ENCODE measurements around the gene GSS. TPM values are rescaled to one million over a fixed set of nuclear protein-coding genes. Genes with fewer than 3 reads are reported as not detected.

GSS gene
- total RNA-seq, 1 donor from 2014 or later: 63.9 TPM

DNA sequence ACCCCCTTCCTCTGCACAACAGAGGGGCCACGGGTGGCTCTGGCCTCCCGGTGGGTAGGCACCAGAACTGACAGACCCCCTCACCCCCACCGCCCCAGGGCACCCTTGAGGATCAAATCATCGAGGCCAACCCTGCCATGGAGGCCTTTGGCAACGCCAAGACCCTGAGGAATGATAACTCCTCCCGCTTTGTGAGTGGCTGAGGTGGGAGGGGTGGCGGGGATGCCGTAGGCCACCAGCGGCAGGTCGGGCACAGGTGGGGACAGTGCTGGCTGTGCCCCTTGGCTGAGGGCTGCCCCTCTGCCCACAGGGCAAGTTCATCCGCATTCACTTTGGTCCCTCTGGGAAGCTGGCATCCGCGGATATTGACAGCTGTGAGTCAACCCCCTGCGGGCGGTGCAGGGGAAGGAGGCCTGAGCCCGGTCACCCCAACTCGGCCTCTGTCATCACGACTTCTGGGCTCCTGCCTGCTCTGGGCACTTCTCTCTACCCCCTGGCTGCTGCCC is 29.2 kb upstream of the GSS start:
- Histone ChIP-seq H3K79me2 (ENCODE audit: low read depth) (no peaks in the 10 kb centered on the region), H4K20me1 (ENCODE audit: low read depth) (no peaks in the 10 kb centered on the region), H2AFZ (replicated peaks) (no peak overlapping the region), H3K4me2 (no peak overlapping the region), H3K9me3 (ENCODE audit: low read depth) (no peaks in the 10 kb centered on the region), H3K36me3 (no peaks in the 10 kb centered on the region), H3K9ac (no peak overlapping the region), H3F3A (ENCODE audit: low read depth) (peaks cover 8% of the 10 kb centered on the region), H3K27ac (no peak overlapping the region), H3K4me3 (no peak overlapping the region), H3K27me3 (peaks cover 19% of the 10 kb centered on the region), H3K4me1 (peaks cover 27% of the 10 kb centered on the region)
- H3K9me3 Mint-ChIP-seq: no peaks in the 10 kb centered on the region
- H3K4me1 Mint-ChIP-seq: peaks cover 28% of the 10 kb centered on the region
- peak overlapping the region; percentile 1 for H3K4me3 Mint-ChIP-seq
- H3K27me3 Mint-ChIP-seq (ENCODE audit: insufficient read depth, low read depth): peaks cover 15% of the 10 kb centered on the region
- DNase-seq (ENCODE audit: low spot score): no peak
- H3K36me3 Mint-ChIP-seq: no peaks in the 10 kb centered on the region
- no peak overlapping the region for H3K27ac Mint-ChIP-seq
- TF ChIP-seq EZH2phosphoT487 (IDR thresholded peaks at IDR 0.05) (no peak), EZH2 (IDR thresholded peaks at IDR 0.05) (no peak)
- TF ChIP-seq, protein P1, sequence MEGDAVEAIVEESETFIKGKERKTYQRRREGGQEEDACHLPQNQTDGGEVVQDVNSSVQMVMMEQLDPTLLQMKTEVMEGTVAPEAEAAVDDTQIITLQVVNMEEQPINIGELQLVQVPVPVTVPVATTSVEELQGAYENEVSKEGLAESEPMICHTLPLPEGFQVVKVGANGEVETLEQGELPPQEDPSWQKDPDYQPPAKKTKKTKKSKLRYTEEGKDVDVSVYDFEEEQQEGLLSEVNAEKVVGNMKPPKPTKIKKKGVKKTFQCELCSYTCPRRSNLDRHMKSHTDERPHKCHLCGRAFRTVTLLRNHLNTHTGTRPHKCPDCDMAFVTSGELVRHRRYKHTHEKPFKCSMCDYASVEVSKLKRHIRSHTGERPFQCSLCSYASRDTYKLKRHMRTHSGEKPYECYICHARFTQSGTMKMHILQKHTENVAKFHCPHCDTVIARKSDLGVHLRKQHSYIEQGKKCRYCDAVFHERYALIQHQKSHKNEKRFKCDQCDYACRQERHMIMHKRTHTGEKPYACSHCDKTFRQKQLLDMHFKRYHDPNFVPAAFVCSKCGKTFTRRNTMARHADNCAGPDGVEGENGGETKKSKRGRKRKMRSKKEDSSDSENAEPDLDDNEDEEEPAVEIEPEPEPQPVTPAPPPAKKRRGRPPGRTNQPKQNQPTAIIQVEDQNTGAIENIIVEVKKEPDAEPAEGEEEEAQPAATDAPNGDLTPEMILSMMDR (IDR thresholded peaks at IDR 0.05): no peak

DNA sequence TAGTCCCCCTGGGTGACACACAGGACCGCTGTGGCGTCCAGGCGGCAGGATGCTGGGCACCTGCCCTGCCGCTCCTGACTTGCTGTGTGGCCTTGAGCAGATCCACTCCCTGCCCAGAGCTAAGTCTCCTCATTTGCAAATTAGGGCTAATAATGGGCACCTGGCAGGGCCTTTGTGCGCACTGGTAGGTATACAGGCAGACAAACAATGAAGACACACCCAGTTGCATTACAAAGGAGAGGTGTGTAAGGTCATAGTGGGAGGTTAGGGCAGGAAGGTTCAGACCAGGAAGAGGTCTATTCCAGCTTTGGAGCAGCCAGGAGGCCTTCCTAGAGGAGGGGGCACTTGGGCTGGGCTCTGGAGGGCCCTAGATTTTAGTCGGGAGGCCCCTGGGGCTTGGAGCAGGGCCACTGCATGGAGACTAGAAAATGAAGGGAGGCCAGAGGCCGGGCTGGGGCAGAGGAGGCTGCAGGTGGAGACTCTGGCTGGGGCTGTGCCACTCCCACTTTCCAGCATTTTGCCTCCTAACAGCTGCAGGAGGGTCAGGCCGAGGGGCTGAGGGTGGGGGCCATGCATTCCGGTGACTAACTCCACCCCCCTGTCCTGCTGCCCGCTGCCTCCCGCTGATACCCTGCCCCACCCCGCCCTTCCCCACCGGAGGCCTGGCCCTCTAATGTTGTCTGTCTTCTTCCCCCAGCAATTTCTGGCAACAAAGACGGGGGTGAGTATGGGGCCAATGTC is 28.6 kb upstream of the GSS start:
- no peaks in the 10 kb centered on the region for H3K79me2 ChIP-seq (ENCODE audit: low read depth)
- no peak overlapping the region for H3K9ac ChIP-seq
- no peaks in the 10 kb centered on the region for H3K36me3 ChIP-seq
- no peak overlapping the region for H3K4me3 ChIP-seq
- DNase-seq (ENCODE audit: low spot score): peak; percentile 23
- peaks cover 19% of the 10 kb centered on the region for H3K27me3 ChIP-seq
- no peak overlapping the region for H2AFZ ChIP-seq (replicated peaks)
- TF ChIP-seq EZH2phosphoT487 (IDR thresholded peaks at IDR 0.05): no peak
- no peak for TF ChIP-seq EZH2 (IDR thresholded peaks at IDR 0.05)
- TF ChIP-seq, protein P1 (IDR thresholded peaks at IDR 0.05): no peak
- H3K27me3 Mint-ChIP-seq (ENCODE audit: insufficient read depth, low read depth): peaks cover 12% of the 10 kb centered on the region
- no peaks in the 10 kb centered on the region for H3K9me3 Mint-ChIP-seq
- no peaks in the 10 kb centered on the region for H3K36me3 Mint-ChIP-seq
- no peaks in the 10 kb centered on the region for H4K20me1 ChIP-seq (ENCODE audit: low read depth)
- peaks cover 27% of the 10 kb centered on the region for H3K4me1 ChIP-seq
- peak overlapping the region; percentile 29 for H3K4me2 ChIP-seq
- H3K27ac Mint-ChIP-seq: no peak overlapping the region
- no peak overlapping the region for H3K27ac ChIP-seq
- H3F3A ChIP-seq (ENCODE audit: low read depth): peaks cover 8% of the 10 kb centered on the region
- H3K4me1 Mint-ChIP-seq: peaks cover 28% of the 10 kb centered on the region
- peak overlapping the region; percentile 19 for H3K4me3 Mint-ChIP-seq
- no peaks in the 10 kb centered on the region for H3K9me3 ChIP-seq (ENCODE audit: low read depth)

DNA sequence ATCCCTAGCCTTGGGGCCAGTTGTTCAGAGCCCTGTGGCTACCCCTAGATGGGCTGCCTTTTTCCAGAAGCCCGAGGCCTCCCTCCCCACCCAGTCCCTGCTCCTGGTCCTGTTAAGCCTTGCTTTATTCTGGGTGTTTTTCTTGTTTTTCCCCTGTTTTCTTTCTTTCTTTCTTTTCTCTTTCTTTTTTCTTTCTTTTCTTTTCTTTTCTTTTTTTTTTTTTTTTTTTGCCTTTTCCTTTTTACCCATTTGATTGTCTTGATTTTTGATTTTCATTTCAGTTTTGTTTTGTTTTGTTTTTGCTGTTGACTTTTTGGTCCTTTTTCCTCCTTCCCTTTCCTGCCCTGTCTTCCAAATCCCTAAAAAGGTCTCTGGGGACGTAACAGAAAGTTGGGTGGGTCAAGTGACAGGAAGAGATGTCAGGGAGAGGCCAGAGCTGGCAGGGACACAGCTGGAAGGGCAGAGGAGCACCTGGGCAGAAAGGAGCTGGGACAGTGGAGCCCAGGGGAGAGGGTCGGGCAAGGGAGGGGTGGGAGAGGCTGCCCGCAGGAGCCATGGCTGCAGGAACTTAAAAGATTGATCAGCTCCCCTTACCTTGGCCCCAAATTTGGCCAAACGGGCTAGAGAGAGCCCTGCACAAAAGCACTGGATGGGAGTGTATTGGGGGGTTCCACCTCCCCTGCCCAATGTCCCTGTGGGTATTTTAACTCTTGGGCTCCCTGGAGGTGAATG is 27.6 kb upstream of the GSS start:
- H3K27ac Mint-ChIP-seq: no peak overlapping the region
- no peaks in the 10 kb centered on the region for H3K36me3 ChIP-seq
- no peaks in the 10 kb centered on the region for H3K36me3 Mint-ChIP-seq
- DNase-seq (ENCODE audit: low spot score): no peak
- TF ChIP-seq, protein P1 (IDR thresholded peaks at IDR 0.05): no peak
- TF ChIP-seq EZH2 (IDR thresholded peaks at IDR 0.05) (no peak), EZH2phosphoT487 (IDR thresholded peaks at IDR 0.05) (no peak)
- H3F3A ChIP-seq (ENCODE audit: low read depth): peaks cover 8% of the 10 kb centered on the region
- no peaks in the 10 kb centered on the region for H3K79me2 ChIP-seq (ENCODE audit: low read depth)
- H4K20me1 ChIP-seq (ENCODE audit: low read depth): no peaks in the 10 kb centered on the region
- no peak overlapping the region for H3K9ac ChIP-seq
- H3K27me3 Mint-ChIP-seq (ENCODE audit: insufficient read depth, low read depth): peaks cover 12% of the 10 kb centered on the region
- H3K9me3 Mint-ChIP-seq: no peaks in the 10 kb centered on the region
- peak overlapping the region; percentile 10 for H3K4me2 ChIP-seq
- H2AFZ ChIP-seq (replicated peaks): no peak overlapping the region
- no peak overlapping the region for H3K4me3 Mint-ChIP-seq
- no peak overlapping the region for H3K27ac ChIP-seq
- H3K4me1 ChIP-seq: peaks cover 27% of the 10 kb centered on the region
- H3K4me3 ChIP-seq: no peak overlapping the region
- no peaks in the 10 kb centered on the region for H3K9me3 ChIP-seq (ENCODE audit: low read depth)
- H3K4me1 Mint-ChIP-seq: peaks cover 28% of the 10 kb centered on the region
- H3K27me3 ChIP-seq: peaks cover 19% of the 10 kb centered on the region

Measured in neural progenitor cell (in vitro differentiated cells).